ENCODE results near the gene TTPAL. TPM values are rescaled to one million over a fixed set of nuclear protein-coding genes. Genes with fewer than 3 reads are reported as not detected.

Gene TTPAL
- total and polyA plus RNA-seq, 10 of the 15 experiments (the other 5 are each of a cell fraction or from before 2014, with no cell fraction given): 4.0 to 24.0 (median 9.3) TPM

DNA sequence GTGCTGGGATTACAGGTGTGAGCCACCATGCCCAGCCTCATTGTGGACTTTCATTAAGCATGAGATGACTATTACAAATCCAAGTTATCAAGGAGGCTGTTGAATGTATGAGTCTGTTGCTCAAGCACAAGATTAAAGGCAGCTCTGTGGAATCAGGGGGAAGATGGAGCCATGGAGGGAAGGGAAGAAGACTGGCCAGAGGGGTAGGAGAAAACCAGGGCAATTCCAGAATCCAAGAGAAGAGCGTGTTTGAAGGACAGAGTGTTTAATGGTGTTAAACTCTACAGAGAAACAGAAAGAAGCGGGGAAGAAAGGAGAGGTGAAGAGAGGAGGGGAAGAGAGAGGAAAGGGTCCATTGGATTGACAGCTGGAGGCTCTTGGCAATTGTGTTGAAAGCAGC lies 49.8 kb upstream of the TTPAL start:
- Histone ChIP-seq H2AFZ (ENCODE audit: control insufficient read depth, low read depth, low read length) (no peak overlapping the region), H3K9me3 (replicated peaks; ENCODE audit: control insufficient read depth, insufficient read depth, low read length) (no peaks in the 10 kb centered on the region), H3K9ac (ENCODE audit: control insufficient read depth, insufficient read depth, low read length) (no peak overlapping the region), H3K4me3 (no peak overlapping the region), H3K4me2 (ENCODE audit: control insufficient read depth, insufficient read depth) (no peak overlapping the region), H3K4me1 (ENCODE audit: control insufficient read depth, insufficient read depth, low read length) (no peaks in the 10 kb centered on the region), H3K27me3 (replicated peaks in 1 of 2; ENCODE audit: control insufficient read depth in 2 of 2, insufficient read depth in 2 of 2, low read length in 1 of 2) (no peaks in the 10 kb centered on the region; a peak in 2 of 4 replicates), H3K27ac (ENCODE audit: control insufficient read depth, insufficient read depth) (no peak overlapping the region), H4K20me1 (ENCODE audit: control insufficient read depth, insufficient read depth) (no peaks in the 10 kb centered on the region), H3K36me3 (ENCODE audit: control insufficient read depth in 2 of 2, insufficient read depth in 2 of 2, low read length in 1 of 2) (no peaks in the 10 kb centered on the region), H3K79me2 (ENCODE audit: control insufficient read depth, insufficient read depth, low read length) (no peaks in the 10 kb centered on the region)
- SMC1A ChIA-PET (ENCODE audit: uncharacterized antibody, unreplicated experiment): no interaction called here
- POLR2A ChIA-PET: no interaction called here
- RAD21 ChIA-PET (ENCODE audit: unreplicated experiment): no interaction called here
- CTCF ChIA-PET: no interaction called here
- no peak for ATAC-seq
- no peak for TF ChIP-seq CHD4 (IDR thresholded peaks at IDR 0.05)
- no peak for TF ChIP-seq RAD21 (IDR thresholded peaks at IDR 0.05; ENCODE audit: insufficient read depth, low read depth, low read length)
- TF ChIP-seq, protein P1, sequence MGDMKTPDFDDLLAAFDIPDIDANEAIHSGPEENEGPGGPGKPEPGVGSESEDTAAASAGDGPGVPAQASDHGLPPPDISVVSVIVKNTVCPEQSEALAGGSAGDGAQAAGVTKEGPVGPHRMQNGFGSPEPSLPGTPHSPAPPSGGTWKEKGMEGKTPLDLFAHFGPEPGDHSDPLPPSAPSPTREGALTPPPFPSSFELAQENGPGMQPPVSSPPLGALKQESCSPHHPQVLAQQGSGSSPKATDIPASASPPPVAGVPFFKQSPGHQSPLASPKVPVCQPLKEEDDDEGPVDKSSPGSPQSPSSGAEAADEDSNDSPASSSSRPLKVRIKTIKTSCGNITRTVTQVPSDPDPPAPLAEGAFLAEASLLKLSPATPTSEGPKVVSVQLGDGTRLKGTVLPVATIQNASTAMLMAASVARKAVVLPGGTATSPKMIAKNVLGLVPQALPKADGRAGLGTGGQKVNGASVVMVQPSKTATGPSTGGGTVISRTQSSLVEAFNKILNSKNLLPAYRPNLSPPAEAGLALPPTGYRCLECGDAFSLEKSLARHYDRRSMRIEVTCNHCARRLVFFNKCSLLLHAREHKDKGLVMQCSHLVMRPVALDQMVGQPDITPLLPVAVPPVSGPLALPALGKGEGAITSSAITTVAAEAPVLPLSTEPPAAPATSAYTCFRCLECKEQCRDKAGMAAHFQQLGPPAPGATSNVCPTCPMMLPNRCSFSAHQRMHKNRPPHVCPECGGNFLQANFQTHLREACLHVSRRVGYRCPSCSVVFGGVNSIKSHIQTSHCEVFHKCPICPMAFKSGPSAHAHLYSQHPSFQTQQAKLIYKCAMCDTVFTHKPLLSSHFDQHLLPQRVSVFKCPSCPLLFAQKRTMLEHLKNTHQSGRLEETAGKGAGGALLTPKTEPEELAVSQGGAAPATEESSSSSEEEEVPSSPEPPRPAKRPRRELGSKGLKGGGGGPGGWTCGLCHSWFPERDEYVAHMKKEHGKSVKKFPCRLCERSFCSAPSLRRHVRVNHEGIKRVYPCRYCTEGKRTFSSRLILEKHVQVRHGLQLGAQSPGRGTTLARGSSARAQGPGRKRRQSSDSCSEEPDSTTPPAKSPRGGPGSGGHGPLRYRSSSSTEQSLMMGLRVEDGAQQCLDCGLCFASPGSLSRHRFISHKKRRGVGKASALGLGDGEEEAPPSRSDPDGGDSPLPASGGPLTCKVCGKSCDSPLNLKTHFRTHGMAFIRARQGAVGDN (IDR thresholded peaks at IDR 0.05): no peak
- FAIRE-seq: no peak
- intact Hi-C loops (cut with micrococcal nuclease; ENCODE audit: unreplicated experiment): no loop called here
- BruUV-seq (replicated peaks): no TSS peak
- 0% methylated on average over 2 of the region's 2 CpGs for WGBS (ENCODE audit: insufficient coverage, insufficient replicate concordance, low lambda C conversion rate, missing lambda C conversion rate)
- in situ Hi-C loops (cut with MboI): no loop called here
- no peak for DNase-seq (ENCODE audit: low read depth, low spot score)

Data from GM12878 (cell line).